CD4-positive, alpha-beta T cell treated with Interleukin-4 for 4 hours (primary cell): ENCODE measurements around the gene ARPC5.

Experiments used
- DNase-seq: peaks from one replicate; pipeline ENCODE4 v3.0.0-alpha.2; 2020

Gene ARPC5

DNA sequence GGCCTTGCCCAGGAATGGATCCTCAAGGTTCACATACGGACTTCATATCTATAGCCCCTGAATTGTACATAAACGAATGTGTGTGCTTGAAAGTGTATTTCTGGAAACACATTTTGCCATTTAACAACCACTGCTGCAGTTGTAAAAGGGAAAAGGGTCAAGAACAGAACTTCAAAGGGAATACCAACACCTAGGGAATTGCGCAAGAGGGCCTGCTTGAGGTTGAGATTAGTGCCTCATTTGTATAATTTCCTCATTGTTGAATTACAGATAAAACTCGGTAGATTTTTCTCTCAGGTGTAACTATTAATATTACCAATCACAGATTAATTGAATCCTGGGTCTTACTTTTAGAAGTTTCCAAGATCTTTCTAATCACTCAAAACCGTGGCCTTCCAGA, 51.4 kb downstream of the ARPC5 start:
- no peak for DNase-seq

DNA sequence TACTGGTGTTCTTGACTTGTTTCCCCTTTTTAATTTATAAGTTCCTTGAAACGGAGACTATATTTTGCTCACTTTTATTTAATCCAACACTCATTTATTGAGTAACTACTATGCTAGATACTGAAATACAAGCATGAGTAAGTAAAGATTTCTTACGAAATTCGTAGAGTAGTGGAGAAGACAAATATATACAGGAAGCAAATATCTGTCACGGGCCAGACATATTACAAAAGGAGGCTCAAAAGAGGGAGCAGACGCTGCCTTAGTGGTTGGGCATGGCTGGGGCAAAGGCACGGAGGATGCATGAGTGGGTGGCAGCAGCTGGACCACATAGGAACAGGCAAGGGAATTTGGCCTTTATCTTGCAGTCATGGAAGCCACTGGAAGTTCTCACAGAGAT, 52.1 kb downstream of the ARPC5 start:
- DNase-seq: no peak

GRCh38 chr1:183582021-183582713, 53.4 kb downstream of the ARPC5 start:
- no peak for DNase-seq

DNA sequence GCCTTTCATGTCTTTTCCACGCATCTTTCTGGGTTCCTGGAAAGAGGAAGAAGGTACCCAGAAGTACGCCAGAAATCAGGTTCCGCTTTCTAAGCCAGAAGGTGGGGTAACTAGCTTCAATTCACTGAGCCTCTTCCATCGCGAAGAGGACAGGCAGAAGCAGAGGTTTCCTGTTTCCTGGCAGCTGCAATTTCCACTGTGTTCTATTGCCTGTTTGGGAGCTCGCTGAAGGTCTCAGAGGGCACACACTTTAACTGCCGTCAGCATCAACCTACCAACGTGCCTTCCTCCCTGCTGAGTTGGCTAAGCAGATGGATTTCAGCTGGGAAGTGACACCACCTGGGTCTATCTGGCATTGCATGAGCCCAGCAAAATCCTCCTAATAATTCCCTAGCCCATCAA, 55.3 kb downstream of the ARPC5 start:
- no peak for DNase-seq

- no peak for DNase-seq
These were observed 56.7 kb downstream of the ARPC5 start for GRCh38 chr1:183578856-183579255.

GRCh38 chr1:183577897-183578465, 57.6 kb downstream of the ARPC5 start:
- DNase-seq: no peak

DNA sequence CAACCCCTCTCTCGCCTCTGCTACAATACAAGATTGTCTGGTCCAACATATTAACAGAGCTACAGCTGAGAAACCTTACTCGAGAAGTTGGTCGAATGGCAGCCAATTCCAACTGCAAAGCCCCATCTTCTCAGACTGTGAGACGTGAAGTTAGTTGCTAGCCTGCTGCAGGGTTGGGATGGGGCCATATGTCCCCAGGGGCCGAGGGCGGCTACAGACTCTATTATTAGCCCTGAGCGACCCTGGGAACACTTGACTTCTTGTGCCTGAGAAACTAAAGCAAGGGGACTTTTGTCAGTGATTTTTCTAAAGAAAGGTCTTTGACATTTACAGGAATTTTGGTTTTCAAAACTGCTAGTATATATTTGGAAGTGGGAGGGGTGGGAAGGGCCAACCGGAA, 59.0 kb downstream of the ARPC5 start:
- DNase-seq: no peak

DNA sequence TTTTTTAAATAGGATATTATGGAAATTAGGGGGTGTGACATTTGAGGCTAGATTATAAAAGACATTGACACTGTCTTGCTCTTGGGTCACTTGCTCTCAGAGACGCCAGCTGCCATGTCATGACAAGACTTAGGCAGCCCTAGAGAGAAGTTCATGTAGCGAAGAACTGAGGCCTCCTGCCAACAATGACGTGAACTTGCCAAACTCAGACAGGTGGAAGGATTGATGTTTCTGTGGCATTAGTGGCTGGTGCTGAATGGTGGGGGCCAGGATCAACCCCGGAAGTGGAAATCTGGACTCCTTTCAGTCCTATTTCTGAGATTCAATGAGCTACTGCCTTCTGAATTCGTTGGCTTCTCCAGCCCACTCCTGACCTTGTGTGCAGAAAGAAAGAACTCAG, 60.0 kb downstream of the ARPC5 start:
- DNase-seq: no peak

- no peak for DNase-seq
These were observed 62.9 kb downstream of the ARPC5 start for GRCh38 chr1:183572721-183573120.

- no peak for DNase-seq
These were observed 63.8 kb downstream of the ARPC5 start for GRCh38 chr1:183571678-183572268.
